Loucy (cell line): ENCODE data around the gene COL11A2.

ENCODE experiments used
- H2AFZ ChIP-seq: fragments of 200-600 bp; sonication (generic); 2 replicates; pipeline ENCODE4 v1.6.0; 2016; ENCODE audit warnings: antibody characterized with exemption, mild to moderate bottlenecking, low read length, moderate library complexity
- H3F3A ChIP-seq: fragments of 200-600 bp; 2 replicates; pipeline ENCODE4 v1.6.0; 2016; ENCODE audit warnings: antibody characterized with exemption, low read depth, mild to moderate bottlenecking
- H3K27me3 ChIP-seq: fragments of 200-600 bp; sonication (generic); 2 replicates; pipeline ENCODE4 v1.6.1; 2014; ENCODE audit warnings: low read length, mild to moderate bottlenecking; ENCODE audit not compliant: insufficient read depth, poor library complexity, severe bottlenecking
- H3K36me3 ChIP-seq: fragments of 200-600 bp; sonication (generic); 2 replicates; pipeline ENCODE4 v1.6.1; 2016; ENCODE audit warnings: low read length; ENCODE audit not compliant: insufficient read depth
- H3K4me1 ChIP-seq: fragments of 200-600 bp; sonication (generic); 2 replicates; pipeline ENCODE4 v1.5.1; 2014; ENCODE audit warnings: low read length, mild to moderate bottlenecking; ENCODE audit not compliant: insufficient read depth, poor library complexity, severe bottlenecking
- H3K4me2 ChIP-seq: fragments of 200-600 bp; sonication (generic); 2 replicates; pipeline ENCODE4 v1.6.0; 2014; ENCODE audit warnings: antibody characterized with exemption, low read length, low read depth, mild to moderate bottlenecking; ENCODE audit not compliant: poor library complexity, severe bottlenecking
- H3K4me3 ChIP-seq: fragments of 200-600 bp; sonication (generic); 2 replicates; pipeline ENCODE4 v1.5.1; 2014; ENCODE audit warnings: low read length, mild to moderate bottlenecking, mixed read lengths; ENCODE audit not compliant: poor library complexity, severe bottlenecking
- H3K79me2 ChIP-seq: fragments of 200-600 bp; sonication (generic); 2 replicates; pipeline ENCODE4 v1.6.1; 2014; ENCODE audit warnings: low read length; ENCODE audit not compliant: insufficient read depth
- H3K9ac ChIP-seq: fragments of 200-600 bp; sonication (generic); 2 replicates; pipeline ENCODE4 v1.6.0; 2014; ENCODE audit warnings: mild to moderate bottlenecking, low read depth, low read length, moderate library complexity; ENCODE audit not compliant: poor library complexity, severe bottlenecking
- H3K9me2 ChIP-seq: fragments of 200-600 bp; sonication (generic); replicated peaks from 2 replicates; pipeline ENCODE4 v1.6.1; 2016; ENCODE audit warnings: low read depth, low read length, mixed read lengths
- H3K9me3 ChIP-seq: fragments of 200-600 bp; sonication (generic); 2 replicates; pipeline ENCODE4 v1.6.1; 2014; ENCODE audit warnings: mild to moderate bottlenecking, antibody characterized with exemption, low read length, low read depth; ENCODE audit not compliant: insufficient read depth
- H4K20me1 ChIP-seq: fragments of 200-600 bp; sonication (generic); 2 replicates; pipeline ENCODE4 v1.6.0; 2014; ENCODE audit warnings: antibody characterized with exemption, low read length, mild to moderate bottlenecking; ENCODE audit not compliant: insufficient read depth, poor library complexity, severe bottlenecking
- EZH2phosphoT487 ChIP-seq: fragments of 200-600 bp; IDR thresholded peaks from 2 replicates; pipeline ENCODE4 v1.6.1; 2018; ENCODE audit warnings: antibody characterized with exemption, mild to moderate bottlenecking, moderate library complexity, borderline replicate concordance
- TF ChIP-seq, protein P1 (sequence below): fragments of 200-600 bp; sonication (generic); conservative IDR thresholded peaks from 2 replicates; pipeline ENCODE4 v1.5.1; 2014; ENCODE audit warnings: mild to moderate bottlenecking, antibody characterized with exemption, low read length

COL11A2 gene

DNA sequence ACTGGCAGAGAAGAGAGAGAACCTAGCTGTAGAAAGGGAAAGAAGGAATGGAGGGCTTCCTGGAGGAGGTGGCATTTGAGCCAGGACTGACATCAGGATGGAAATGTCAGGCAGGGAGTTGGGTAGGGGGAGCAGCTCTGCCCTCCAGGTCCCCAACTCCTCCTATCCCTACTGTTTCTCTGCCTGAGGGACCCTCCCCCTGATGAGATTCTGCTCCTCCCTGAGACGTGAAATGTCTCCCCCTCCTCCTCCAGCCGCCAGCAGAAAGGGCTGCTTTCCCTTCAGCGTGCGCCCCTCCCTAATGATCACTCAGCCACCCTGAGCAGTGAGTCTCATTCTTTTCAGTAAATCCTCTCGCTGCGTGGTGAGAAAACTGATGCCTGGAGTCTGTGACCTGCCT is 75.8 kb downstream of the COL11A2 start:
- TF ChIP-seq EZH2phosphoT487 = no peak
- TF ChIP-seq, protein P1, sequence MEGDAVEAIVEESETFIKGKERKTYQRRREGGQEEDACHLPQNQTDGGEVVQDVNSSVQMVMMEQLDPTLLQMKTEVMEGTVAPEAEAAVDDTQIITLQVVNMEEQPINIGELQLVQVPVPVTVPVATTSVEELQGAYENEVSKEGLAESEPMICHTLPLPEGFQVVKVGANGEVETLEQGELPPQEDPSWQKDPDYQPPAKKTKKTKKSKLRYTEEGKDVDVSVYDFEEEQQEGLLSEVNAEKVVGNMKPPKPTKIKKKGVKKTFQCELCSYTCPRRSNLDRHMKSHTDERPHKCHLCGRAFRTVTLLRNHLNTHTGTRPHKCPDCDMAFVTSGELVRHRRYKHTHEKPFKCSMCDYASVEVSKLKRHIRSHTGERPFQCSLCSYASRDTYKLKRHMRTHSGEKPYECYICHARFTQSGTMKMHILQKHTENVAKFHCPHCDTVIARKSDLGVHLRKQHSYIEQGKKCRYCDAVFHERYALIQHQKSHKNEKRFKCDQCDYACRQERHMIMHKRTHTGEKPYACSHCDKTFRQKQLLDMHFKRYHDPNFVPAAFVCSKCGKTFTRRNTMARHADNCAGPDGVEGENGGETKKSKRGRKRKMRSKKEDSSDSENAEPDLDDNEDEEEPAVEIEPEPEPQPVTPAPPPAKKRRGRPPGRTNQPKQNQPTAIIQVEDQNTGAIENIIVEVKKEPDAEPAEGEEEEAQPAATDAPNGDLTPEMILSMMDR = no peak
- Histone ChIP-seq H4K20me1 (no peaks in the 10 kb centered on the region), H3K36me3 (no peaks in the 10 kb centered on the region), H3K9ac (no peak overlapping the region), H3K27me3 (no peaks in the 10 kb centered on the region), H3K4me3 (no peak overlapping the region), H3K4me2 (no peak overlapping the region), H3K9me3 (no peaks in the 10 kb centered on the region), H3K4me1 (peaks cover 8% of the 10 kb centered on the region), H3F3A (no peaks in the 10 kb centered on the region), H3K9me2 (no peaks in the 10 kb centered on the region), H3K79me2 (no peaks in the 10 kb centered on the region), H2AFZ (no peak overlapping the region)

- Histone ChIP-seq H3K36me3 (no peaks in the 10 kb centered on the region), H3K79me2 (no peaks in the 10 kb centered on the region), H4K20me1 (no peaks in the 10 kb centered on the region), H3K9me3 (no peaks in the 10 kb centered on the region), H3K9me2 (no peaks in the 10 kb centered on the region), H3K4me1 (peaks cover 8% of the 10 kb centered on the region), H3K27me3 (peaks cover 7% of the 10 kb centered on the region), H3K9ac (no peak overlapping the region), H3K4me2 (no peak overlapping the region), H2AFZ (peak overlapping the region; percentile 53), H3F3A (no peaks in the 10 kb centered on the region), H3K4me3 (no peak overlapping the region)
- TF ChIP-seq EZH2phosphoT487 = no peak
- TF ChIP-seq, protein P1 = no peak
Measured at GRCh38 chr6:33114406-33114805, 77.9 kb downstream of the COL11A2 start.

DNA sequence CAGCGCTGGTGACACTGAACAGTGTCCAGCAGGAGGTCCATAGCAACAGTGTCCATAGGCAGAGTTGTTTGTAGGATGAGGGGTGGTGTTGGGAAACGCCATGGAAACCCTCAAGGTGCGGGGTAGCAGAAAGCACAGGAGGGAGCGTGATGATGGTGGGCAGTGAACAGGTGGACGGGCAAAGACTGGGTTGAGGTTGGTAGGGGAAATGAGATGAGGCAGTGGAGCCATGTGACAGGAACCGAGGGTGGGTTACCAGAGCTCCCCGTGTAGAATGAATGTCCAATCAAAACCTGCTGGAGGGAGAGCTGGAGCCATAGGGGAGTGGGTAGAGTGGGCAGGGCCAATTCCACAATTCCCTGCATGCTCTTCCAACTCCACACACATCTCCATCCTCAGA is 78.5 kb downstream of the COL11A2 start:
- Histone ChIP-seq H3K4me3 (no peak overlapping the region), H3K36me3 (no peaks in the 10 kb centered on the region), H3K4me2 (peak overlapping the region; percentile 15), H3K79me2 (no peaks in the 10 kb centered on the region), H3K9me3 (no peaks in the 10 kb centered on the region), H4K20me1 (no peaks in the 10 kb centered on the region), H3K9ac (no peak overlapping the region), H3K27me3 (peaks cover 13% of the 10 kb centered on the region), H3F3A (no peaks in the 10 kb centered on the region), H2AFZ (peak overlapping the region; percentile 53), H3K4me1 (peaks cover 8% of the 10 kb centered on the region), H3K9me2 (no peaks in the 10 kb centered on the region)
- TF ChIP-seq EZH2phosphoT487 = no peak
- TF ChIP-seq, protein P1 = no peak
